Subcutaneous adipose tissue (tissue), 4 donors: Measurements from ENCODE around the gene PTPRE. TPM values are rescaled to one million over a fixed set of nuclear protein-coding genes. Genes with fewer than 3 reads are reported as not detected.

Experiments
- CTCF ChIP-seq: fragments of 450-650 bp; IDR thresholded peaks from one replicate; pipeline ENCODE4 v1.5.1; 2016; ENCODE audit warnings: low read depth, mild to moderate bottlenecking, control low read depth, antibody characterized with exemption, moderate library complexity
- total RNA-seq, 4 donors: library from RNA; depleted of rRNA; stranded (reverse); fragments of >200 nt; gene quantifications; one replicate each; pipeline ENCODE4 v1.1.0, GENCODE V29; 2016

The PTPRE gene
- total RNA-seq, 4 donors from 2014 or later: 10.7 to 66.8 (median 27.9) TPM

GRCh38 chr10:128078136-128078969, 171.4 kb downstream of the PTPRE start:
- no peak for TF ChIP-seq CTCF

GRCh38 chr10:128080231-128080630, 173.3 kb downstream of the PTPRE start:
- no peak for TF ChIP-seq CTCF

GRCh38 chr10:128080641-128081040, 173.7 kb downstream of the PTPRE start:
- no peak for TF ChIP-seq CTCF

GRCh38 chr10:128081222-128081621, 174.3 kb downstream of the PTPRE start:
- no peak for TF ChIP-seq CTCF

- no peak for TF ChIP-seq CTCF
Measured at GRCh38 chr10:128081720-128082119, 174.8 kb downstream of the PTPRE start.

- no peak for TF ChIP-seq CTCF
Measured at GRCh38 chr10:128083191-128083895, 176.4 kb downstream of the PTPRE start.

- TF ChIP-seq CTCF: no peak
Measured at GRCh38 chr10:128084364-128084763, 177.5 kb downstream of the PTPRE start.
